Medulla oblongata (tissue), 1 donor: Measurements from ENCODE around the gene DHRS12.
A peak's percentile ranks its signal among the peaks of the same experiment; 100 is the strongest.

Source experiments
- DNase-seq: peaks from one replicate; pipeline ENCODE4 v3.0.0-alpha.2; 2015; ENCODE audit errors: extremely low spot score

DHRS12 gene

GRCh38 chr13:51726446-51727193 lies 77.3 kb downstream of the DHRS12 start:
- no peak for DNase-seq

GRCh38 chr13:51724721-51725120 lies 79.2 kb downstream of the DHRS12 start:
- no peak for DNase-seq

- no peak for DNase-seq
Measured at GRCh38 chr13:51723529-51723928, 80.4 kb downstream of the DHRS12 start.

GRCh38 chr13:51721496-51721895 lies 82.5 kb downstream of the DHRS12 start:
- DNase-seq, result peak; percentile 61

DNA sequence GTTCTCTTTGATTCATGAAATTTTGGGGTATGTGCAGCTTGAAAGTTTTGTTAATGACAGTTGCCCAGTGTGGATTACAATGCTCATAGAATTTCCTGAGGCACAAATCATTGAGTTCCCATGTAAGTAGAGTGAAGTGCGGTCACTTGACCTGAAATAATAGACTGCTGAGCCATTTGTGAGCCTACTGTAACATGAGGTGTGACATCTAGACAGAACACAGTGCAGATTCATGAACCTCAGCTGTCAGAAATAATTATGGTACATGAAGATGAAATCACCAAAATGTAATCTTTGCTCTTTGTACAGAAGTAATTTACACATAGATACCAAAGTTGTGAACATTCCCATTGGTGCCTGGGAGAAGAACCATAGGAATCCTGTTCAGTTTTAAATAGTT lies 84.6 kb downstream of the DHRS12 start:
- no peak for DNase-seq
